Glomerular endothelial cell (primary cell): ENCODE results near the gene OR11H6. TPM values are rescaled to one million over a fixed set of nuclear protein-coding genes. Genes with fewer than 3 reads are reported as not detected.
"Not testable (repeated sequence)": the region's sequence is repeated elsewhere in the genome, so short reads cannot be mapped to it uniquely, and the experiment has no call there.

ENCODE experiments used
- DNase-seq: peaks from one replicate; pipeline ENCODE4 v3.0.0-alpha.2; 2011; ENCODE audit warnings: low read depth, low spot score; ENCODE audit errors: extremely low read depth
- total RNA-seq: library from RNA; depleted of rRNA; stranded (reverse); fragments of >200 nt; gene quantifications from 2 replicates; pipeline ENCODE4 v1.2.3, GENCODE V29; 2015

Gene OR11H6, protein sequence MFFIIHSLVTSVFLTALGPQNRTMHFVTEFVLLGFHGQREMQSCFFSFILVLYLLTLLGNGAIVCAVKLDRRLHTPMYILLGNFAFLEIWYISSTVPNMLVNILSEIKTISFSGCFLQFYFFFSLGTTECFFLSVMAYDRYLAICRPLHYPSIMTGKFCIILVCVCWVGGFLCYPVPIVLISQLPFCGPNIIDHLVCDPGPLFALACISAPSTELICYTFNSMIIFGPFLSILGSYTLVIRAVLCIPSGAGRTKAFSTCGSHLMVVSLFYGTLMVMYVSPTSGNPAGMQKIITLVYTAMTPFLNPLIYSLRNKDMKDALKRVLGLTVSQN
- total RNA-seq = not detected in 2 replicates

DNA sequence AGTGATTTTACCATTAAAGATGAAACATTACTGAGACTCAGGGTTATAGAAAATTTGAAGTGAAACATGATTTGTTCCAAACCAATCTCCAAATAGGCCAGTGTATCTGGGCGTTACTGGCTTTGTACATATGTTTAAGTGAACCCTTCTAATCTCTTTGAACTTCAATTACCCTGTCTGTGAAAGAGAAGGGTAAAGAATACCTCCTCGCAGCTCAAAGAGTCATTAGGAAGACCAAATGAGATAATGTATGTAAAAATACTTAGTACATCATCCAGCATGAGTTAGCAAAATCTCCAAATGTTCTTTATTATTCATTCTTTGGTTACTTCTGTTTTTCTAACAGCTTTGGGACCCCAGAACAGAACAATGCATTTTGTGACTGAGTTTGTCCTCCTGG is at the start of gene OR11H6:
TSS of gene OR11H6 (plus strand) at position 301 of the 400 bp plus-strand sequence. CDS start at position 301, 0 bp downstream.
- no peak for DNase-seq

DNA sequence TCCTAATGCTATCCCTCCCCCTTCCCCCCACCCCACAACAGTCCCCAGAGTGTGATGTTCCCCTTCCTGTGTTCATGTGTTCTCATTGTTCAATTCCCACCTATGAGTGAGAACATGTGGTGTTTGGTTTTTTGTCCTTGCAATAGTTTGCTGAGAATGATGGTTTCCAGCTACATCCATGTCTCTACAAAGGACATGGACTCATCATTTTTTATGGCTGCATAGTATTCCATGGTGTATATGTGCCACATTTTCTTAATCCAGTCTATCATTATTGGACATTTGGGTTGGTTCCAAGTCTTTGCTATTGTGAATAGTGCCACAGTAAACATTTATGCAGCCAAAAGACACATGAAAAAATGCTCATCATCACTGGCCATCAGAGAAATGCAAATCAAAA is 49.3 kb upstream of the OR11H6 start:
- not testable (repeated sequence) for DNase-seq

DNA sequence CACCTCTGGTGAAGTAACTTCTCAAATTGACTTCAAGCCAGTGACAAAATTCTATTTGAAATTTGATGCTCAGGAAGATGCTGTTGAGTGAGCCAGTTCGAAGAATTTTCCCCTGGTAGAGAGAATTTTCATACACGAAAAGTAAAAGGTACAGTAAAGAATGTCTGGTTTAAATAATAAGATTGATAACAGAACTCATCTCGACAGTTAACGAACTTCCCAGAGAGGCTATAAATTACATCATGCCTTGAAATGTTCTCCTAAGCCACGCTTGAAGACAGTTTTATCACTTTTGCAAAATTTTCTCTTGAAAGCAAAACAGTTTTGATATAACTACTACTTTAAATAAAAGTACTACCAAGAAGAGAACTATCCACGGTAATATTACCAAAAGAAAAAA is 47.2 kb upstream of the OR11H6 start:
- no peak for DNase-seq

DNA sequence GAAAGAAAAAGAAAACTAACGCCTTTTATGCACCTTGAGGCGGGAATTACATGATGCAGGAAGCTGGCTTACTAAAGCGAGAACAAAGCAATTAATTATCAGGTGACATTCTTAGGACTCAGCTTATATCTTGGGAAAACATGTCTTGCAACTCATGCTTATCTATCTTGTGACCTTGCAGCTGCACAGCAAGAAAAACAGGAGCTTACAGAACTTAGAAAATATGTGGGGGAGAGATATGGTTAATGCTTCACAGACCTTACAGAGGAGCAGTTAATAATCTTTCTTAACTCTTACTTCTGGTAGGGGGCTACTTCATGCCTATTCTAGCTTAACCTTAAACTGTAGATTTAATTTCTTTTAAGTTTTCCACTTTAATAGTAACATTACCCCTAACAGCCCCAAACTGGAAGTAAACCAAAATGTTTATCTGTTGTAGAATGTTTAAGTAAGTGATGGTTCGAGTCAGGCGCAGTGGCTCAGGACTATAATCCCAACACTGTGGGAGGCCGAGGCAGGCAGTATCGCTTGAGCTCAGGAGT is 46.0 kb upstream of the OR11H6 start:
- DNase-seq = no peak

DNA sequence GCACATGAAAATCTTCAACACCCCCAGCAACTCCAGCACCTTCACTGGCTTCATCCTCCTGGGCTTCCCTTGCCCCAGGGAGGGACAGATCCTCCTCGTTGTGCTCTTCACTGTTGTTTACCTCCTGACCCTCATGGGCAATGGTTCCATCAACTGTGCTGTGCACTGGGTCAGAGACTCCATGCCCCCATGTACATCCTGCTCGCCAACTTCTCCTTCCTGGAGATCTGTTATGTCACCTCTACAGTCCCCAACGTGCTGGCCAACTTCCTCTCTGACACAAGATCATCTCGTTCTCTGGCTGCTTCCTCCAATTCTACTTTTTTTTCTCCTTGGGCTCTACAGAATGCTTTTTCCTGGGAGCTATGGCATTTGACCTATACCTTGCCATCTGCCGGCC is 44.3 kb upstream of the OR11H6 start:
- no peak for DNase-seq

DNA sequence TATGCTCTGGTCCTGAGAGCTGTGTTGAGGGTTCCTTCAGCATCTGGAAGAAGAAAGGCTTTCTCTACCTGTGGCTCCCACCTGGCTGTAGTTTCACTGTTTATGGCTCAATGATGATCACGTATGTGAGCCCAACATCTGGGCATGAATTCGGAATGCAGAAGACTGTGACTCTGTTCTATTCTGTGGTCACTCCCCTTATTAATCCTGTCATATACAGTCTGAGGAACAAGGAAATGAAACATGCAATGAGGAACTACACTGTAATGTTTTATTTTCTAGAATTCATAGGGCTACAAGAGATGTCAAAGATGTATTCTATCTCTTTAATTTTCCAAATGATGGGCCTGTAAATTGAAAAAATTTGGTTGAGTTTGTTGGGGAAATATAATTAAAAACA is 43.6 kb upstream of the OR11H6 start:
- DNase-seq = no peak

DNA sequence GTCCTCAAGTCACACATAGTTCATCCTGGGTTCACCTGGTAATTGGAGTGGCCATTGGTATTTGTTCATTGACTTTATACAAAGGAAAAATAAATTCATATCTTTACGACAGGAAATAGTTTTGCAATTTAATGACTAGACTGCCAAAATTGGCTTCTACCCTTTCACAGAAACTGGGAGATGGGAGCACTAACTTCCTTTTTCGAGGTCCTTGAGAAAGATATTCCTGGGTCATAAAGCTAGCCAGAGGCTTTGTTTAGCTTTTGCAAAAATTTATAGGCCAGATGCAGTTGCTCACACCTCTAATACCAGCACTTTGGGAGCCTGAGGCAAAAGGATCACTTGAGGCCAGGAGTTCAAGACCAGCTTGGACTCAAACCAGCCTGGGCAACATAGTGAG is 43.0 kb upstream of the OR11H6 start:
- no peak for DNase-seq

DNA sequence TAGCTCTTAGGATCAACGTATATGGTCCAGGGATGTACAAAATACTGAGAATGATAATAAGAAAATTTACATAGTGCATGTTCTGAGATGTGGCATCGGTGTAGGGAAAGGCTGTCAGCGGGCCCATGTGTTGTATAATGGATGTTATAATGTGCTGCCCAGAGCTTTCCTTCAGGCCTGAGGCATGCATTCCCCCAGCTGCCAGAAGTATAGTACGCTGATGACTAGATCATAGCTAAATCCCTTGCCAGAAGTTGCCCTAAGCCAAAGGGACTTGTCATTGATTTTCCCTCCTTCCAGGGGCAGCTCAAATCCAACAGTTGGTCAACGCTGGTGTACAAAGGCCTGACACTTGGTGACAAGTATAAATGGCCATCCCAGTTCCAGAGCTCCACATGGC is 39.3 kb upstream of the OR11H6 start:
- DNase-seq = no peak

DNA sequence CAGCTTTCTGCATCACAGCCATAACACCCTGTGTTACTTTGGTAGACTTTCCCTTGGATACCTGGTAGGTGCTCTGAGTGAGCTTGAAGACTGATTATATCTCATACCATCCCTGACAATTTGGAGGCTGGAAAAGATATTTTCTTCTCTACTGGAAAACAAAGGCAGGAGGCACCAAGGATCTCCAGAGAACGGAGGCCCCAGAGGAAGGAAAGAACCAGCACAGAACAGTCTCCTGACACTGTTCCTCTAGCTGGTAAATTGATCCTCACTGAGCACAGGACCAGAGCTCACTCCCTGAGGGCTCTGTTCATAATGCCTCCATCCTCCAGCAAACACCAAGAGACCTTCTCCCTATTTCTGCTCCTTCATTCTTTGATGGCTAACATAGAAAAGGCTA is 32.9 kb upstream of the OR11H6 start, which contains the start of gene OR11G2:
TSS of gene OR11G2 (plus strand) at position 301 of the 400 bp plus-strand sequence. CDS start 6,542 bp downstream, outside the sequence.
- DNase-seq = no peak

DNA sequence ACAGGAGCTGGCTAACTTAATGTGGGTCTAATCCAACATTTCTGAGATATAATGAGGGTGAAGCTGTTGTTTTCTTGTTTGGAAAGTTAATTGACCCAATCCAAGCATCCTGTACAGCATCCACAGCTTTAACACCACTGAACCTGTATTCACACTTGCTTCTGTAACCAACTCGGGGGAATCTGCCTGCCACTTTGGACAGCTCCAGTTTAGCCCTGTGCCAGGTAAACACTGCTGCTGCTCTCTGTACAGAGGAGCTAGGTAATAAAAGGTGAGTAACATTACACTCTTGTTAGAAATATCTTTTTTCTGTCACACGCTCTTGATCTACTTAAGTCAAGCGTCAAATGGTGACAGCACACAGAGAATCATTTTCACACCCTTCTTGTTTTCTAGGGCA is 32.1 kb upstream of the OR11H6 start:
- DNase-seq = no peak

DNA sequence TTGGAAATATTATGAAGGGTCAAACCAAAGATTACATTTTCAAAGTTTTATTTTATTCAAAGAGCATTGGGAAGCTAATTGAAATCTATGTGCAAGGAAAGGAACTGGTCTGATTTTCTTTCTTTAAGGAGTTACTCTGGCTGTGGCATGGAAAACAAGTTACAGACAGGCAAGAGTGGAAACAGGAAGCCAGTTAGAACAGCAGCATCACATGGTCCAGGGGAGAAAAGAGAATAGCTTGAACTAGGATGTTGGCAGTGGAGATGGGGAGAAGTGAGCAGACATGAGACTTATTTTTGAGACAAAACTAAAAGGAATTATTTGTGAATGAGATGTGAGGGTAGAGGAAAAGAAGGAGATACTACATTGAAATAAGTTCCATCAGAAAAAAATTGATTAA is 29.4 kb upstream of the OR11H6 start:
- no peak for DNase-seq

DNA sequence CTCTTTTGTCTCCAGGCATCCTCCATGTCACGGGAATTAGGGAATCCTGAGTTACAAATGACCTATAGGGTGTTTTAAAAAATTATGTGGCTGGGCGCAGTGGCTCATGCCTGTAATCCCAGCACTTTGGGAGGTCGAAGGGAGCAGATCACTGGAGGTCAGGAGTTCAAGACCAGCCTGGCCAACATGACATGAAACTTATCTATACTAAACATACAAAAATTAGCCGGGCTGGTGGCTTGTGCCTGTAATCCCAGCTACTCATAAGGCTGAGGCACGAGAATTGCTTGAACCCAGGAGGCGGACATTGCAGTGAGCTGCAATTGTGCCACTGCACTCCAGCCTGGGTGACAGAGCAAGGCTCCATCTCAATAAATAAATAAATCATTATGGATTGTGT is 28.3 kb upstream of the OR11H6 start:
- DNase-seq = not testable (repeated sequence)

DNA sequence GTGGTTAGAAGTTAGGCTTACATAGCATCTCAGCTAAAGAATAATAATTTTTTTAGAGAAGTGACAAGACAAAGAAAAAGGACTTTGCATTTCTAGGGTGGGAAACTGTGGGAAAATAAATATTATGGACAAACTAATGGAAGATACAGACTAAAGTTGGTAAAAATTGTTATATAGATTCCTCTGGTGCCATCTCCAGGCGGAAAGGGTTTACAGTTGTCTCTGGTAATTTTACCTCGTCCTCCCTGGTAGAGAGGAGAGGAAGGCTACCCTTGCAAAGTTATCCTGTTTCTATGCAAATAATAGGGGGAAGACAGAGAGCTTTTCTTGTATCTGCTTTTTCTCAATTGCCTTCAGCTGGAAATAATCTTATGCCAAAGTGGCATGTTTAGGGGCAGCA is 27.6 kb upstream of the OR11H6 start:
- DNase-seq = no peak

DNA sequence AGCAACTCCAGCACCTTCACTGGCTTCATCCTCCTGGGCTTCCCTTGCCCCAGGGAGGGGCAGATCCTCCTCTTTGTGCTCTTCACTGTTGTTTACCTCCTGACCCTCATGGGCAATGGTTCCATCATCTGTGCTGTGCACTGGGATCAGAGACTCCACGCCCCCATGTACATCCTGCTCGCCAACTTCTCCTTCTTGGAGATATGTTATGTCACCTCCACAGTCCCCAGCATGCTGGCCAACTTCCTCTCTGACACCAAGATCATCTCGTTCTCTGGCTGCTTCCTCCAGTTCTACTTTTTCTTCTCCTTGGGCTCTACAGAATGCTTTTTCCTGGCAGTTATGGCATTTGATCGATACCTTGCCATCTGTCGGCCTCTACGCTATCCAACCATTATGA is 26.1 kb upstream of the OR11H6 start:
- no peak for DNase-seq

DNA sequence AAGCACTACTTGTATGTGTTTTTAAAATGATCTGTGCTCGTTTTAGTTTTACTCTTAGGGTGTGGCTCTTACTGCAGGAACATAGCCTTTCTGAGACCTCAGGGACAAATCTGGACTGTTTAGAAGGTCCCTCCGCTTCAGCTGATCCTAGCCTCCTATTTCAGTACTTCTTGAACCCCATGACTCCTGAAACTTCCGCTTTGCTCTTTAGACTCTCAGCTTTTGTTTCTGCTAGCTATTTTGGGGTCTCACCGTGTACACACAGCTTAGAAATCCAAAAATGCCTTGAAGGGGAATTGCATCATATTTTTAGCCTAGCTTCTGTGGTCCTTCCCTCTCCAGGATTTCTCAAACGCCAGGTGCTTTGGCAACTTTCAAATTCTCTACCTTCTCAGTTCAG is 24.5 kb upstream of the OR11H6 start:
- no peak for DNase-seq

DNA sequence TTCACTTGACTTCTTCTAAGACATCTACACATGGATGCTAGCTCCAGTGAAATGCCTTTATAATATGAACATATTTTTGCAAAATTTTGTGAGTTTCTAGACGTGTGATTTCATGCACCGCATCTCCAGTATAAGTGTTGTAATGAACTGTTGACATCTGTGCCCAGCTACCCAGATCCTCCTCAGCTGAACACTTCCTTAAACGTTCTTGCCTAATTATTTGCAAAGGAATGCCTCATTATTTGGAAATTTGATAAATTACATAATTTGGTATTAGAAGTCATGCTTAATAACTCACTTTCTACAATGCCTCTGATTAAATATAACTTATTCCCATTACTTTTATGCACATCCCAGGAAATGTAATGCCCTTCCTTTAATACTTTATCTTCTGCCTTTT is 18.8 kb upstream of the OR11H6 start:
- DNase-seq = no peak

DNA sequence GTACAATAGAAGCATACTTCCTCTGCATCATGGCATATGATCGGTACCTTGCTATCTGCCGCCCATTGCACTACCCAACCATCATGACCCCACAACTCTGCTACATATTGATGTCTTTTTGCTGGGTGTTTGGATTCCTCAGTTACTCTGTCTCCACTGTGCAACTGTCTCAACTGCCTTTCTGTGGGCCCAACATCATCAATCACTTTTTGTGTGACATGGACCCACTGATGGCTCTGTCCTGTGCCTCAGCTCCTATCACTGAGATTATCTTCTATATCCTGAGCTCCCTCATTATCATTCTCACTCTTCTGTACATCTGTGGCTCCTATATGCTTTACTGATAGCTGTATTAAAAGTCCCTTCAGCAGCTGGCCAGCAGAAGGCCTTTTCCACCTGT is 13.9 kb upstream of the OR11H6 start:
- no peak for DNase-seq

DNA sequence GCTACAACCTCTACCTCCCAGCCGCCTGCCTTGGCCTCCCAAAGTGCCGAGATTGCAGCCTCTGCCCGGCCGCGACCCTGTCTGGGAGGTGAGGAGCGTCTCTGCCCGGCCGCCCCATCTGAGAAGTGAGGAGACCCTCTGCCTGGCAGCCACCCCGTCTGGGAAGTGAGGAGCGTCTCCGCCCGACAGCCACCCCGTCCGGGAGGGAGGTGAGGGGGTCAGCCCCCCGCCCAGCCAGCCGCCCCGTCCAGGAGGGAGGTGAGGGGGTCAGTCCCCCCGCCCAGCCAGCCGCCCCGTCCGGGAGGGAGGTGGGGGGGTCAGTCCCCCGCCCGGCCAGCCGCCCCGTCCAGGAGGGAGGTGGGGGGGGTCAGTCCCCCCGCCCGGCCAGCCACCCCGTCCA is 11.1 kb upstream of the OR11H6 start:
- DNase-seq = not testable (repeated sequence)

DNA sequence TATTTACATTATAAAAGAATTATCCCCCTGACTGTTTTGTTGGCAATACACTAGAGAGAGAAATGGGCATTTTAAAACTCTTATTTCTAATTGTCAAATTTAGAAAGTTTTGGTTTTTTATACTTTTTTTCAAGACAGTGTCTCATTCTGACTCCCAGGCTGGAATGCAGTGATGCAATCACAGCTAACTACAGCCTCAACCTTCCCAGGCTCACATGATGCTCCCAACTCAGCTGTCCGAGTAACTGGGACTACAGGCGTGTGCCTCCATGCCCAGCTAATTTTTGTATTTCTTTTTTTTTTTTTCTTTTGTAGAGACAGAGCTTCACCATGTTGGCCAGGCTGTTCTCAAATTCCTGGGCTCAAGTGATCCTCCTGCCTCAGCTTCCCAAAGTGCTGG is 8.3 kb upstream of the OR11H6 start:
- no peak for DNase-seq

DNA sequence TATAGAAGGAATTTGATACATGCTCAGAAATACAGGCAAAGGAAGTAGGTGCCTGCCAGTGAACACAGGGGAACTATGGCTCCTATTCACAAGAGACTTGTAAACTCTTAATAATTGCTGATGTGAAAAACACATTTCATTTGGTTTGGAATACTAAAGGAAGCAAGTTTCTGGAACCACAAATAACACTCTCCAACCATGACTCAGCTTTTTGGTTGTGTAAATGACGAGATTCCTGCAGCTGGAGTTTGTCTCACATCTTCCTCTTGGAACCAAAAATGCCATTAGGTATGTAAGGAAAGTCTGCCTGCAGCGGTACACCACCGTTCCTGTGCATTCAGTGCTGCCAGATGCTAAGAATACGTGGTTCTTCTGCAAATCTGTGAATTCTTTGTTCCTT is 4.5 kb upstream of the OR11H6 start:
- no peak for DNase-seq

DNA sequence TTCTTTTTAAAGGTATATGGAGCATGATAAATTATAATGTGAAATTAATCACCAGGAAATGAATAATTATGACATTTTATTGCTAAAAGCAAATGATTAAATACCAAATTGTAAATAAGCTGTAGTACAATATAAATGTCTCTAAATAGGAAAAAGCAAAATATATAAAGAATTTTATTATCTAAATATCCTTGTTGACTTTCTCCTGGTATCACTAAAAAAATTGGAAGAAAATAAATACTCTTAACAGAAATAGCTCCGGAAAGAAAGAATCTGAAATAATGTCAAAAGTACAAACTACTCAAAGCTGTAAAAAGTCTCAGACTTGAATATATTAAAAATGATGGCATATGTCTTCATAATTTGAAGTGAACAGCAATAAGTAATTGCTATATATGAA is 5.2 kb downstream of the OR11H6 start, which contains the start of gene OR11H7:
TSS of gene OR11H7 (plus strand) at position 301 of the 400 bp plus-strand sequence.
- DNase-seq = no peak

DNA sequence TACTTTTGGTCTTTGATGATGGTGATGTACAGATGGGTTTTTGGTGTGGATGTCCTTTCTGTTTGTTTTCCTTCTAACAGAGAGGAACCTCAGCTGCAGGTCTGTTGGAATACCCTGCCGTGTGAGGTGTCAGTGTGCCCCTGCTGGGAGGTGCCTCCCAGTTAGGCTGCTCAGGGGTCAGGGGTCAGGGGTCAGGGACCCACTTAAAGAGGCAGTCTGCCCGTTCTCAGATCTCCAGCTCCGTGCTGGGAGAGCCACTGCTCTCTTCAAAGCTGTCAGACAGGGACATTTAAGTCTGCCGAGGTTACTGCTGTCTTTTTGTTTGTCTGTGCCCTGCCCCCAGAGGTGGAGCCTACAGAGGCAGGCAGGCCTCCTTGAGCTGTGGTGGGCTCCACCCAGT is 11.9 kb downstream of the OR11H6 start:
- not testable (repeated sequence) for DNase-seq
